IMR-90 (cell line): ENCODE measurements around the gene TBCE. TPM values are rescaled to one million over a fixed set of nuclear protein-coding genes. Genes with fewer than 3 reads are reported as not detected.

Experiments used
- ATAC-seq: fragments of 200-7000 bp; cut with Tn5 transposase; 2 replicates; pipeline ENCODE4 v1.9.1; 2020; ENCODE audit warnings: low read depth, mild to moderate bottlenecking, moderate library complexity
- BruUV-seq: library from RNA; stranded (reverse); fragments of 400-500 nt; replicated peaks from 2 replicates; lab custom pipeline; 2021; lab: Mats Ljungman, UMichigan
- CTCF ChIA-PET: fragments of 300-600 bp; formaldehyde crosslinking; extraction: SDS; loops from one replicate; lab custom pipeline; 2021; ENCODE audit warnings: antibody characterized with exemption; lab: Yijun Ruan, JAX
- POLR2A ChIA-PET: fragments of 300-600 bp; sonication (Branson Sonifier 250); formaldehyde crosslinking; loops from one replicate; lab custom pipeline; 2022; ENCODE audit warnings: antibody characterized with exemption; ENCODE audit not compliant: unreplicated experiment; lab: Charles Lee
- DNase-seq: peaks from one replicate; pipeline ENCODE4 v3.0.0; 2013
- H2AFZ ChIP-seq: replicated peaks from 2 replicates; pipeline ENCODE3; 2013; ENCODE audit warnings: low read length, mild to moderate bottlenecking; ENCODE audit not compliant: poor library complexity
- H2AK5ac ChIP-seq: 2 replicates; pipeline ENCODE4 v1.6.1; 2013; ENCODE audit warnings: low read depth, low read length, inconsistent platforms
- H2AK9ac ChIP-seq: replicated peaks from 2 replicates; pipeline ENCODE3; 2013; ENCODE audit warnings: mild to moderate bottlenecking, low read depth, low read length, moderate library complexity; ENCODE audit not compliant: poor library complexity
- H2BK120ac ChIP-seq: 2 replicates; pipeline ENCODE4 v1.6.1; 2013; ENCODE audit warnings: low read depth, low read length, inconsistent platforms
- H2BK15ac ChIP-seq: 3 replicates; pipeline ENCODE4 v1.6.1; 2013; ENCODE audit warnings: low read depth, low read length, inconsistent platforms
- H2BK20ac ChIP-seq: 2 replicates; pipeline ENCODE4 v1.6.1; 2013; ENCODE audit warnings: low read depth, mild to moderate bottlenecking, inconsistent platforms, low read length, moderate library complexity
- H2BK5ac ChIP-seq: 2 replicates; pipeline ENCODE4 v1.6.1; 2013; ENCODE audit warnings: mild to moderate bottlenecking, low read depth, low read length, inconsistent platforms; ENCODE audit not compliant: poor library complexity, severe bottlenecking
- H3K14ac ChIP-seq: replicated peaks from 2 replicates; pipeline ENCODE4 v1.6.1; 2013; ENCODE audit warnings: low read depth, low read length, inconsistent platforms
- H3K18ac ChIP-seq: 2 replicates; pipeline ENCODE4 v1.6.1; 2013; ENCODE audit warnings: low read depth, low read length, control low read depth
- H3K23ac ChIP-seq: 2 replicates; pipeline ENCODE4 v1.6.1; 2013; ENCODE audit warnings: low read depth, low read length, inconsistent platforms
- H3K27ac ChIP-seq: 2 replicates; pipeline ENCODE4 v1.5.1; 2013; ENCODE audit warnings: mild to moderate bottlenecking, control low read depth, low read length; ENCODE audit not compliant: insufficient read depth
- H3K27me3 ChIP-seq: 2 replicates; pipeline ENCODE4 v1.6.1; 2013; ENCODE audit warnings: low read length; ENCODE audit not compliant: control insufficient read depth, insufficient read depth
- H3K36me3 ChIP-seq: 2 replicates; pipeline ENCODE4 v1.6.1; 2013; ENCODE audit warnings: low read length, mixed read lengths; ENCODE audit not compliant: control insufficient read depth, insufficient read depth
- H3K4ac ChIP-seq: 2 replicates; pipeline ENCODE4 v1.6.1; 2013; ENCODE audit warnings: low read depth, low read length, inconsistent platforms
- H3K4me1 ChIP-seq: 2 replicates; pipeline ENCODE4 v1.6.1; 2013; ENCODE audit warnings: low read length, mixed read lengths; ENCODE audit not compliant: control insufficient read depth, insufficient read depth
- H3K4me2 ChIP-seq: 2 replicates; pipeline ENCODE4 v1.6.1; 2013; ENCODE audit warnings: low read depth, mild to moderate bottlenecking, control low read depth, low read length, moderate library complexity
- H3K4me3 ChIP-seq: 2 replicates; pipeline ENCODE4 v1.5.1; 2013; ENCODE audit warnings: low read depth, mild to moderate bottlenecking, control low read depth, low read length, moderate library complexity; ENCODE audit not compliant: insufficient read depth
- H3K56ac ChIP-seq: 2 replicates; pipeline ENCODE4 v1.6.1; 2013; ENCODE audit warnings: low read length, inconsistent platforms; ENCODE audit not compliant: insufficient read depth; ENCODE audit errors: extremely low read depth
- H3K79me1 ChIP-seq, 2 experiments: 2 replicates each; pipeline ENCODE4 v1.6.1; 2013; ENCODE audit warnings: low read length in 2 of 2, inconsistent platforms in 1 of 2, low read depth in 1 of 2
- H3K9ac ChIP-seq: 2 replicates; pipeline ENCODE4 v1.6.1; 2013; ENCODE audit warnings: low read depth, low read length, control low read depth
- H3K9me1 ChIP-seq: 2 replicates; pipeline ENCODE4 v1.6.1; 2013; ENCODE audit warnings: low read length, inconsistent platforms; ENCODE audit not compliant: insufficient read depth
- H3K9me3 ChIP-seq: 2 replicates; pipeline ENCODE4 v1.6.1; 2013; ENCODE audit warnings: low read length; ENCODE audit not compliant: control insufficient read depth, insufficient read depth
- H4K20me1 ChIP-seq: 2 replicates; pipeline ENCODE4 v1.6.1; 2013; ENCODE audit warnings: low read length, inconsistent platforms; ENCODE audit not compliant: insufficient read depth
- H4K5ac ChIP-seq: 2 replicates; pipeline ENCODE4 v1.6.1; 2013; ENCODE audit warnings: mild to moderate bottlenecking, low read depth, low read length, control low read depth
- H4K8ac ChIP-seq, 2 experiments: 2 replicates each; pipeline ENCODE4 v1.6.1; 2013; ENCODE audit warnings: low read depth in 2 of 2, low read length in 2 of 2, control low read depth in 1 of 2, inconsistent platforms in 1 of 2
- H4K91ac ChIP-seq: 2 replicates; pipeline ENCODE4 v1.6.1; 2013; ENCODE audit warnings: low read depth, low read length, inconsistent platforms; ENCODE audit not compliant: insufficient read depth
- BHLHE40 ChIP-seq: fragments of 150-350 bp; IDR thresholded peaks from 2 replicates; pipeline ENCODE4 v1.6.1; 2016; ENCODE audit warnings: mild to moderate bottlenecking, low read depth, low read length
- MAFK ChIP-seq: IDR thresholded peaks from 2 replicates; pipeline ENCODE4 v1.6.1; 2012; ENCODE audit warnings: low read depth, low read length, improper control_type of control experiment
- MXI1 ChIP-seq: IDR thresholded peaks from 2 replicates; pipeline ENCODE4 v1.6.1; 2012; ENCODE audit warnings: low read depth, mild to moderate bottlenecking, low read length, moderate library complexity, borderline replicate concordance
- POLR2A ChIP-seq: IDR thresholded peaks from 2 replicates; pipeline ENCODE4 v1.6.1; 2012; ENCODE audit warnings: mild to moderate bottlenecking, low read depth, low read length
- RAD21 ChIP-seq: IDR thresholded peaks from 2 replicates; pipeline ENCODE4 v1.6.1; 2012; ENCODE audit warnings: low read length, improper control_type of control experiment
- RFX5 ChIP-seq: IDR thresholded peaks from 2 replicates; pipeline ENCODE4 v1.8.0; 2012; ENCODE audit warnings: low read depth, mild to moderate bottlenecking, low read length, moderate library complexity
- WGBS, 2 experiments: methylation state at CpG; one replicate each; pipeline versions ENCODE4 v1.1.5 to v1.1.7; 2013; ENCODE audit warnings: missing lambda C conversion rate in 2 of 2; ENCODE audit not compliant: insufficient read length in 1 of 2; ENCODE audit errors: extremely low coverage in 2 of 2; 5-methylcytosine and 5-hydroxymethylcytosine counted together
- dilution Hi-C: fragments of 300-500 bp; cut with HindIII; formaldehyde crosslinking; loops from one replicate; pipeline ENCODE4 v1.14.3; 2018; ENCODE audit warnings: low sequenced_read_pairs; ENCODE audit not compliant: unreplicated experiment
- in situ Hi-C: fragments of 300-500 bp; cut with MboI; formaldehyde crosslinking; loops from 3 replicates; pipeline ENCODE4 v1.14.3; 2019; ENCODE audit warnings: low sequenced_read_pairs, inconsistent platforms, mixed read lengths
- intact Hi-C: fragments of 100-400 bp; cut with micrococcal nuclease; formaldehyde crosslinking; loops from 2 replicates; pipeline ENCODE4 v1.10.0; 2022
- polyA plus RNA-seq, 3 experiments: library from polyadenylated mRNA; depleted of rRNA; stranded (reverse); fragments of >200 nt; gene quantifications; 2 replicates each; pipeline ENCODE4 v1.2.3, GENCODE V29; 2012; ENCODE audit warnings: low replicate concordance in 1 of 3
- total RNA-seq: library from RNA; depleted of rRNA; stranded (reverse); fragments of >200 nt; gene quantifications from 2 replicates; pipeline ENCODE4 v1.2.3, GENCODE V29; 2012

Gene TBCE
- total and polyA plus RNA-seq, 2 of the 4 experiments (the other 2 are of a cell fraction) = 25.3 to 26.7 TPM

GRCh38 chr1:235455097-235455496 is 87.9 kb downstream of the TBCE start:
- POLR2A ChIA-PET = no interaction called here
- no TSS peak for BruUV-seq
- Histone ChIP-seq H2AK9ac (no peak overlapping the region), H3K79me1 (peaks cover 0 to under 1% of the 10 kb centered on the region in 2 experiments; a peak in 1 of 4 replicates), H4K20me1 (0 out of 2 replicates have a peak, but pooled peaks cover 1% of the 10 kb centered on the region), H2BK120ac (no peak overlapping the region), H3K9me1 (no peaks in the 10 kb centered on the region), H3K4me1 (0 out of 2 replicates have a peak, but pooled peaks cover 2% of the 10 kb centered on the region), H4K91ac (no peak overlapping the region), H3K4me3 (no peak overlapping the region), H3K23ac (no peak overlapping the region), H2BK20ac (no peak overlapping the region), H3K56ac (no peak overlapping the region), H3K18ac (no peak overlapping the region), H2AFZ (no peak overlapping the region), H2BK5ac (no peak overlapping the region), H3K9me3 (no peaks in the 10 kb centered on the region), H4K8ac (no peak overlapping the region), H3K4ac (no peak overlapping the region), H2AK5ac (no peak overlapping the region), H4K5ac (no peak overlapping the region), H3K36me3 (peaks cover 16% of the 10 kb centered on the region), H3K9ac (no peak overlapping the region), H3K14ac (no peak overlapping the region), H2BK15ac (no peak overlapping the region), H3K4me2 (no peak overlapping the region), H3K27me3 (no peaks in the 10 kb centered on the region), H3K27ac (no peak overlapping the region)
- dilution Hi-C loops (no loop called here), intact Hi-C loops (no loop called here), in situ Hi-C loops (no loop called here)
- TF ChIP-seq RFX5 = no peak
- TF ChIP-seq MXI1 = no peak
- no peak for TF ChIP-seq POLR2A
- TF ChIP-seq RAD21 = no peak
- no peak for TF ChIP-seq MAFK
- no peak for TF ChIP-seq BHLHE40
- ATAC-seq (no peak), DNase-seq (no peak)
- CTCF ChIA-PET = interaction anchor here (0.5 to 0.7 kb wide), 2 partner anchors 82 to 147 kb away, joined by 3 to 4 read pairs; no protein-coding TSS in a partner anchor
- no CpG with 5 or more reads among the region's 2 CpGs for WGBS, 2 experiments
